Panc1 (cell line): Measurements from ENCODE around the gene ABCC8. TPM values are rescaled to one million over a fixed set of nuclear protein-coding genes. Genes with fewer than 3 reads are reported as not detected.

Experiments
- ATAC-seq: fragments of 200-7000 bp; cut with Tn5 transposase; 2 replicates; pipeline ENCODE4 v1.9.1; 2020; ENCODE audit warnings: mild to moderate bottlenecking, moderate library complexity
- BruUV-seq: library from RNA; stranded (reverse); fragments of 400-500 nt; replicated peaks from 2 replicates; lab custom pipeline; 2021; lab: Mats Ljungman, UMichigan
- CTCF ChIA-PET: fragments of 300-600 bp; sonication (Branson Sonifier 250); formaldehyde crosslinking; loops from one replicate; lab custom pipeline; 2022; ENCODE audit warnings: antibody characterized with exemption; lab: Charles Lee
- POLR2A ChIA-PET: fragments of 300-600 bp; sonication (Branson Sonifier 250); formaldehyde crosslinking; loops from one replicate; lab custom pipeline; 2022; ENCODE audit warnings: antibody characterized with exemption; lab: Charles Lee
- DNase-seq: peaks from one replicate; pipeline ENCODE4 v3.0.0-alpha.2; 2010; ENCODE audit warnings: low read depth, low spot score
- H3K27ac ChIP-seq: 2 replicates; pipeline ENCODE4 v1.5.1; 2011; ENCODE audit warnings: mild to moderate bottlenecking, low read length, inconsistent platforms
- H3K27me3 ChIP-seq: fragments of 200-500 bp; sonication (Bioruptor generic); 2 replicates; pipeline ENCODE4 v1.6.0; 2014; ENCODE audit warnings: low read length, inconsistent platforms; ENCODE audit not compliant: control insufficient read depth, insufficient read depth
- H3K36me3 ChIP-seq: fragments of 200-500 bp; sonication (Bioruptor generic); 2 replicates; pipeline ENCODE4 v1.5.1; 2014; ENCODE audit warnings: inconsistent platforms, mild to moderate bottlenecking, low read length, moderate library complexity; ENCODE audit not compliant: control insufficient read depth, insufficient read depth
- H3K4me1 ChIP-seq: 2 replicates; pipeline ENCODE4 v1.5.1; 2011; ENCODE audit warnings: inconsistent platforms, mild to moderate bottlenecking, low read length, moderate library complexity; ENCODE audit not compliant: control insufficient read depth, insufficient read depth
- H3K4me3 ChIP-seq, 2 experiments: 2 replicates each; pipeline ENCODE4 v1.5.1; 2011 to 2012; ENCODE audit warnings: low read depth in 2 of 2, low read length in 2 of 2, mild to moderate bottlenecking in 2 of 2, inconsistent platforms in 1 of 2, moderate library complexity in 1 of 2
- H3K9me3 ChIP-seq: fragments of 200-500 bp; sonication (Bioruptor generic); 2 replicates; pipeline ENCODE4 v1.5.1; 2014; ENCODE audit warnings: low read depth, mild to moderate bottlenecking, inconsistent platforms, low read length, moderate library complexity; ENCODE audit not compliant: control insufficient read depth, insufficient read depth
- POLR2AphosphoS5 ChIP-seq: IDR thresholded peaks from 2 replicates; pipeline ENCODE4 v1.6.1; 2012; ENCODE audit warnings: mild to moderate bottlenecking, low read depth, low read length, moderate library complexity
- SIN3A ChIP-seq: IDR thresholded peaks from 2 replicates; pipeline ENCODE4 v1.6.1; 2012; ENCODE audit warnings: low read depth, mild to moderate bottlenecking, low read length, moderate library complexity, borderline replicate concordance; ENCODE audit not compliant: insufficient read depth
- TCF7L2 ChIP-seq: IDR thresholded peaks from 2 replicates; pipeline ENCODE4 v1.6.1; 2011; ENCODE audit warnings: mild to moderate bottlenecking, low read depth, low read length, inconsistent platforms
- in situ Hi-C: cut with HindIII; loops from 2 replicates; pipeline ENCODE4 v1.10.0; 2016; ENCODE audit warnings: low sequenced_read_pairs, low pct_unique_long_range_greater_than_20kb
- intact Hi-C: fragments of 100-400 bp; cut with micrococcal nuclease; formaldehyde crosslinking; loops from one replicate; pipeline ENCODE4 v1.10.0; 2022; ENCODE audit not compliant: unreplicated experiment
- total RNA-seq: library from RNA; stranded (reverse); gene quantifications from one replicate; pipeline ENCODE4 v1.2.1, GENCODE V29; 2021; ENCODE audit not compliant: unreplicated experiment
- TF ChIP-seq, protein P1 (sequence below), 2 experiments: IDR thresholded peaks; 2 replicates each; pipeline ENCODE4 v1.6.1; 2011 to 2012; ENCODE audit warnings: low read depth in 2 of 2, control low read depth in 1 of 2, low read length in 1 of 2, mild to moderate bottlenecking in 1 of 2, moderate library complexity in 1 of 2; ENCODE audit not compliant: insufficient read depth in 1 of 2
- TF ChIP-seq, protein P2 (sequence below): fragments of 450-650 bp; IDR thresholded peaks from 2 replicates; pipeline ENCODE4 v1.5.1; 2017; ENCODE audit warnings: mild to moderate bottlenecking

Gene ABCC8
- total RNA-seq, 1 experiment from 2014 or later = 0.18 TPM

DNA sequence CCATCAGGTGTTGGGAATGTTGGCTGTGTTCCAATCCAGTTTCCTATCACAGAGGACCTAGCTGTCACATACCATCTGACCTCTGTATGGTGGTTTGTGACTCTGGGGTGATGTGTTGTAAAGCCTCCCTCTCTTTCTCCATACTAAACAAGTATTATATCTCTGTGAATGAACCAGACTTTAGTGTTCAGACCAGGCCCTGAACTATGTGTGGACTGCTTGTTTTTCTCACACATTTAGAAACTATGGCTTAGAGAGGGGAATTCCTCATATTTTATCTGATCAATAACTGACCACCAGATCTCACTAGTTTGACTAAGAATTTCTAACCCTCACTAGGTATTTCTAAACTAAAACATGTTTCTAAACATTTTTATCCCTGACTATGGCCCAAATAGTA lies 107.6 kb downstream of the ABCC8 start:
- no peak for ATAC-seq

DNA sequence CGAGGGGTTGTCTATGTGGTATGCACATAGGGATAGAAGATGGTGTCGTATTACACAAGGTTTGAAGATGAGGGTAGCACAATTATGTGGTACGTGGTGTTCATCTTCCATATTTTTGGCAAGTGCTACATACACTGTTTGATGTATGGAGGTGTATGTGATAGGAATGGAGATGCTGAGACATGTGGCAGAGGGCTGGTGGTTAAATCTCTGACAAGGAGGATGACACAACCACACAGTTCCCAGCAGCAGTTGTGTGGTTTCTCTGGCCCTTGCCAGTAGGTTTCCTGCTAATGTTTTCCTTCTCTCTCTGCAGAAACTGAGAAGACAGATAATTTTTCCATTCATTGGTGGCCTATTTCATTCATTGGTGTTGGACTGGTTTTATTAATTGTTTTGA lies 108.1 kb downstream of the ABCC8 start:
- peaks cover 40% of the 10 kb centered on the region; the same call in 1 of the 2 replicates for H3K9me3 ChIP-seq
- no peak overlapping the region for H3K27ac ChIP-seq
- in situ Hi-C loops = no loop called here
- no TSS peak for BruUV-seq
- no peak for ATAC-seq
- H3K4me1 ChIP-seq = no peaks in the 10 kb centered on the region
- no peaks in the 10 kb centered on the region for H3K27me3 ChIP-seq
- POLR2A ChIA-PET = no interaction called here
- CTCF ChIA-PET = no interaction called here
- intact Hi-C loops = no loop called here
- TF ChIP-seq POLR2AphosphoS5 = no peak
- TF ChIP-seq, protein P1, sequence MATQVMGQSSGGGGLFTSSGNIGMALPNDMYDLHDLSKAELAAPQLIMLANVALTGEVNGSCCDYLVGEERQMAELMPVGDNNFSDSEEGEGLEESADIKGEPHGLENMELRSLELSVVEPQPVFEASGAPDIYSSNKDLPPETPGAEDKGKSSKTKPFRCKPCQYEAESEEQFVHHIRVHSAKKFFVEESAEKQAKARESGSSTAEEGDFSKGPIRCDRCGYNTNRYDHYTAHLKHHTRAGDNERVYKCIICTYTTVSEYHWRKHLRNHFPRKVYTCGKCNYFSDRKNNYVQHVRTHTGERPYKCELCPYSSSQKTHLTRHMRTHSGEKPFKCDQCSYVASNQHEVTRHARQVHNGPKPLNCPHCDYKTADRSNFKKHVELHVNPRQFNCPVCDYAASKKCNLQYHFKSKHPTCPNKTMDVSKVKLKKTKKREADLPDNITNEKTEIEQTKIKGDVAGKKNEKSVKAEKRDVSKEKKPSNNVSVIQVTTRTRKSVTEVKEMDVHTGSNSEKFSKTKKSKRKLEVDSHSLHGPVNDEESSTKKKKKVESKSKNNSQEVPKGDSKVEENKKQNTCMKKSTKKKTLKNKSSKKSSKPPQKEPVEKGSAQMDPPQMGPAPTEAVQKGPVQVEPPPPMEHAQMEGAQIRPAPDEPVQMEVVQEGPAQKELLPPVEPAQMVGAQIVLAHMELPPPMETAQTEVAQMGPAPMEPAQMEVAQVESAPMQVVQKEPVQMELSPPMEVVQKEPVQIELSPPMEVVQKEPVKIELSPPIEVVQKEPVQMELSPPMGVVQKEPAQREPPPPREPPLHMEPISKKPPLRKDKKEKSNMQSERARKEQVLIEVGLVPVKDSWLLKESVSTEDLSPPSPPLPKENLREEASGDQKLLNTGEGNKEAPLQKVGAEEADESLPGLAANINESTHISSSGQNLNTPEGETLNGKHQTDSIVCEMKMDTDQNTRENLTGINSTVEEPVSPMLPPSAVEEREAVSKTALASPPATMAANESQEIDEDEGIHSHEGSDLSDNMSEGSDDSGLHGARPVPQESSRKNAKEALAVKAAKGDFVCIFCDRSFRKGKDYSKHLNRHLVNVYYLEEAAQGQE (IDR thresholded peaks at IDR 0.05; ENCODE audit: insufficient read depth in 1 of 2, low read depth in 2 of 2, low read length in 1 of 2) = no peak
- no peak for TF ChIP-seq SIN3A
- TF ChIP-seq TCF7L2 = no peak
- TF ChIP-seq, protein P2, sequence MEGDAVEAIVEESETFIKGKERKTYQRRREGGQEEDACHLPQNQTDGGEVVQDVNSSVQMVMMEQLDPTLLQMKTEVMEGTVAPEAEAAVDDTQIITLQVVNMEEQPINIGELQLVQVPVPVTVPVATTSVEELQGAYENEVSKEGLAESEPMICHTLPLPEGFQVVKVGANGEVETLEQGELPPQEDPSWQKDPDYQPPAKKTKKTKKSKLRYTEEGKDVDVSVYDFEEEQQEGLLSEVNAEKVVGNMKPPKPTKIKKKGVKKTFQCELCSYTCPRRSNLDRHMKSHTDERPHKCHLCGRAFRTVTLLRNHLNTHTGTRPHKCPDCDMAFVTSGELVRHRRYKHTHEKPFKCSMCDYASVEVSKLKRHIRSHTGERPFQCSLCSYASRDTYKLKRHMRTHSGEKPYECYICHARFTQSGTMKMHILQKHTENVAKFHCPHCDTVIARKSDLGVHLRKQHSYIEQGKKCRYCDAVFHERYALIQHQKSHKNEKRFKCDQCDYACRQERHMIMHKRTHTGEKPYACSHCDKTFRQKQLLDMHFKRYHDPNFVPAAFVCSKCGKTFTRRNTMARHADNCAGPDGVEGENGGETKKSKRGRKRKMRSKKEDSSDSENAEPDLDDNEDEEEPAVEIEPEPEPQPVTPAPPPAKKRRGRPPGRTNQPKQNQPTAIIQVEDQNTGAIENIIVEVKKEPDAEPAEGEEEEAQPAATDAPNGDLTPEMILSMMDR = no peak
- DNase-seq = no peak
- H3K4me3 ChIP-seq = no peak overlapping the region
- no peaks in the 10 kb centered on the region for H3K36me3 ChIP-seq

More for the DNA sequence above, 107.6 kb downstream of the ABCC8 start:
- no peak for DNase-seq
- Histone ChIP-seq H3K27ac (no peak overlapping the region), H3K4me1 (no peaks in the 10 kb centered on the region), H3K9me3 (peaks cover 40% of the 10 kb centered on the region; the same call in 1 of the 2 replicates), H3K27me3 (no peaks in the 10 kb centered on the region), H3K36me3 (no peaks in the 10 kb centered on the region), H3K4me3 (no peak overlapping the region)
- no TSS peak for BruUV-seq
- TF ChIP-seq, protein P1 (IDR thresholded peaks at IDR 0.05; ENCODE audit: insufficient read depth in 1 of 2, low read depth in 2 of 2, low read length in 1 of 2) = no peak
- TF ChIP-seq, protein P2 = no peak
- TF ChIP-seq SIN3A (no peak), POLR2AphosphoS5 (no peak), TCF7L2 (no peak)
- POLR2A ChIA-PET = no interaction called here
- intact Hi-C loops = no loop called here
- in situ Hi-C loops = no loop called here
- CTCF ChIA-PET = no interaction called here
